GM19372 (cell line): Measurements from ENCODE around the gene ALDH1A3.

Source experiments
- ATAC-seq: cut with Tn5 transposase; IDR thresholded peaks from one replicate; pipeline ENCODE4 v1.9.1; 2021; ENCODE audit warnings: mild to moderate bottlenecking, low read depth, moderate library complexity; ENCODE audit not compliant: unreplicated experiment

ALDH1A3 gene

GRCh38 chr15:100900795-100901169 lies 21.2 kb downstream of the ALDH1A3 start:
- ATAC-seq = no peak

GRCh38 chr15:100901296-100901695 lies 21.7 kb downstream of the ALDH1A3 start:
- ATAC-seq = no peak

- ATAC-seq = no peak
These were observed 22.2 kb downstream of the ALDH1A3 start for GRCh38 chr15:100901702-100902435.

- ATAC-seq = no peak
These were observed 23.0 kb downstream of the ALDH1A3 start for GRCh38 chr15:100902436-100903167.

- no peak for ATAC-seq
These were observed 23.5 kb downstream of the ALDH1A3 start for GRCh38 chr15:100903168-100903554.

GRCh38 chr15:100905850-100906249 lies 26.2 kb downstream of the ALDH1A3 start:
- ATAC-seq = no peak

GRCh38 chr15:100908466-100908865 lies 28.8 kb downstream of the ALDH1A3 start:
- ATAC-seq = no peak

- ATAC-seq = no peak
These were observed 29.9 kb downstream of the ALDH1A3 start for GRCh38 chr15:100909565-100909964.

- no peak for ATAC-seq
These were observed 30.6 kb downstream of the ALDH1A3 start for GRCh38 chr15:100909989-100910955.

- ATAC-seq = no peak
These were observed 31.5 kb downstream of the ALDH1A3 start for GRCh38 chr15:100911086-100911485.

- no peak for ATAC-seq
These were observed 34.3 kb downstream of the ALDH1A3 start for GRCh38 chr15:100913961-100914360.

GRCh38 chr15:100914876-100915275 lies 35.2 kb downstream of the ALDH1A3 start:
- ATAC-seq = no peak

GRCh38 chr15:100918034-100918689 lies 38.5 kb downstream of the ALDH1A3 start:
- peak; percentile 52 for ATAC-seq

- ATAC-seq = peak; percentile 31
These were observed 39.3 kb downstream of the ALDH1A3 start, which contains the start of gene LRRK1 for GRCh38 chr15:100918690-100919480. Gene LRRK1 (plus strand): TSS chr15:100919357. CDS start chr15:100924633, 5,276 bp downstream.

- ATAC-seq = peak; percentile 9
These were observed 40.1 kb downstream of the ALDH1A3 start for GRCh38 chr15:100919481-100920405.

- no peak for ATAC-seq
These were observed 41.0 kb downstream of the ALDH1A3 start for GRCh38 chr15:100920516-100921135.

- no peak for ATAC-seq
These were observed 42.8 kb downstream of the ALDH1A3 start for GRCh38 chr15:100922192-100923040.
